ENCODE data around the gene AGER. TPM values are rescaled to one million over a fixed set of nuclear protein-coding genes. Genes with fewer than 3 reads are reported as not detected.
A peak's percentile ranks its signal among the peaks of the same experiment; 100 is the strongest.

Gene AGER
- polyA plus RNA-seq, 1 donor from 2014 or later = 7.2 TPM

DNA sequence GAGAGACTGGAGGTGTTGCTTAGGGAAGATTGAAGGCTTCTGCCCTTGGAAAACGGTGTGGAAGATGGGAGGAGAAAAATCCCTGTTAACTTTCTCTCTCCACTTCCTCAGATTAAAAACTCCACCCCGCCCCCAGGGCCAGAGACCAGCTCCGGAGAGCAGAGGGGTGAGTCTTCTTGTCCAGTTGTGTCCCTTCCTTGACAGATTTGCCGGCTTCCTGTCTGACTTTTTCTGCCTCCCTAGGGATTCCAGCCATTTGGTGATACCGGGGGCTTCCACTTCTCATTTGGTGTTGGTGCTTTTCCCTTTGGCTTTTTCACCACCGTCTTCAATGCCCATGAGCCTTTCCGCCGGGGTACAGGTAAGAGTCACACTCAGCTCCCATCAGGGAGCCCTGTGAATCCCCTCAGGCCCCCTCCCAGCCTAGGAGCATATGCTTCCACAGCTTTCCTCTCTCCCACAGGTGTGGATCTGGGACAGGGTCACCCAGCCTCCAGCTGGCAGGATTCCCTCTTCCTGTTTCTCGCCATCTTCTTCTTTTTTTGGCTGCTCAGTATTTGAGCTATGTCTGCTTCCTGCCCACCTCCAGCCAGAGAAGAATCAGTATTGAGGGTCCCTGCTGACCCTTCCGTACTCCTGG, 4.2 kb downstream of the AGER start:
- Histone ChIP-seq H3K27me3 (ENCODE audit: insufficient read depth, low read depth, low read length) (no peaks in the 10 kb centered on the region), H3F3A (ENCODE audit: insufficient read depth, low read length, poor library complexity, severe bottlenecking) (peaks cover 4% of the 10 kb centered on the region), H3K36me3 (ENCODE audit: insufficient read depth, low read length) (no peaks in the 10 kb centered on the region), H3K27ac (ENCODE audit: low read length) (no peak overlapping the region), H3K9me3 (ENCODE audit: low read length) (no peaks in the 10 kb centered on the region), H3K4me3 (ENCODE audit: low read length) (peak overlapping the region; percentile 91), H3K9me2 (ENCODE audit: insufficient read depth, low read length) (no peaks in the 10 kb centered on the region), H3K79me2 (replicated peaks; ENCODE audit: insufficient read depth, low read length) (peaks cover 29% of the 10 kb centered on the region), H4K20me1 (ENCODE audit: insufficient read depth) (no peaks in the 10 kb centered on the region), H2AFZ (ENCODE audit: low read depth, low read length) (no peak overlapping the region), H3K4me2 (ENCODE audit: low read length) (peak overlapping the region; percentile 69), H3K9ac (ENCODE audit: low read length) (peak overlapping the region; percentile 99)
- TF ChIP-seq RAD21 (conservative IDR thresholded peaks at IDR 0.05) (no peak), SMC3 (conservative IDR thresholded peaks at IDR 0.05; ENCODE audit: poor library complexity) (no peak), POLR2AphosphoS5 (IDR thresholded peaks at IDR 0.05) (no peak), REST (IDR thresholded peaks at IDR 0.05; ENCODE audit: borderline replicate concordance) (no peak)

DNA sequence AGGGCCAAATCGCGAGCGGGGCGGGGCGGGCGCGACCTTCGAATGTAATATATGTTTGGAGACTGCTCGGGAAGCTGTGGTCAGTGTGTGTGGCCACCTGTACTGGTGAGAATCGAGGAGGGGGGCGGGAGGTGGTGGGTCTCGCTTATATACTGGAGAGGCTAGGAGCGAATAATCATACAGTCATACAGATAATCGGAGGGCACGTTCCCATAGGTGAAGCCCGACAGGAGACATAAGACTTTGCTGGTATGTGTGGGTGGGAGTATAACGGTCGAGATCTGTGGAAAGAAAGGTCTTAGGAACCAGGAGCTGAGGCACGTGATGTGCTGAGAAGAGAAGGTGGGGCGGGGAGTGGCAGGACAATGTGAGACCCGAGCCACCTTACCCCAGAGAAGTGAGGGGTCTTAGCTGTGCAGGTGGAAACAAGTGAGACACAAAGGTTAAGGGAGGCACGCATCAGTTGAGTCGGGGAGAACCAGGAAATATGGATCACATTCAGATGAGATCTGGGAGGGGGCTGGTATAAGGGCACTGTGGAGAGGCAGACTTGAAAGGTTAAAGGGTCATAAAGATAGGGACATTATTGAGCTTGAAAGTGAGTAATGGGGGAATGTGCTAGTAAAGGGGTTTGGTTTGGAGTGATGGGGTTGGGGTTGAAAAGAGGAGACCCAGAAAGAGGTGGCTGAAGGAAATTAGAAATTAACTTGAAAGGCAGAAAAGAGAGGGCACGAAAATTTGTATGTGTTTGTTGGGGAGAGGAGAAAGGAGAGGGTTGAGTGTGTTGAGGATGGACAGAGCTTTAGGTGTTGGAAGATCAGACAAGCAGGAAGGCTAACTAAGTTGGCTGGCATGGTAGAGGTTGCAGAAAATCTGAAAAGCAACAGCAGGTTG, 5.3 kb downstream of the AGER start:
- Histone ChIP-seq H3K9me3 (ENCODE audit: low read length) (no peaks in the 10 kb centered on the region), H3K9ac (ENCODE audit: low read length) (peak overlapping the region; percentile 99), H4K20me1 (ENCODE audit: insufficient read depth) (no peaks in the 10 kb centered on the region), H3K4me2 (ENCODE audit: low read length) (peak overlapping the region; percentile 69), H3K27me3 (ENCODE audit: insufficient read depth, low read depth, low read length) (no peaks in the 10 kb centered on the region), H3K27ac (ENCODE audit: low read length) (peak overlapping the region; percentile 97), H3F3A (ENCODE audit: insufficient read depth, low read length, poor library complexity, severe bottlenecking) (peaks cover 4% of the 10 kb centered on the region), H3K9me2 (ENCODE audit: insufficient read depth, low read length) (no peaks in the 10 kb centered on the region), H3K4me3 (ENCODE audit: low read length) (peak overlapping the region; percentile 91), H3K79me2 (replicated peaks; ENCODE audit: insufficient read depth, low read length) (peaks cover 40% of the 10 kb centered on the region), H3K36me3 (ENCODE audit: insufficient read depth, low read length) (no peaks in the 10 kb centered on the region), H2AFZ (ENCODE audit: low read depth, low read length) (peak overlapping the region; percentile 67)
- TF ChIP-seq POLR2AphosphoS5 (IDR thresholded peaks at IDR 0.05) (peak; percentile 45), TAF1 (IDR thresholded peaks at IDR 0.05; ENCODE audit: low read depth) (peak; percentile 50), SMC3 (conservative IDR thresholded peaks at IDR 0.05; ENCODE audit: poor library complexity) (peak; percentile 41), CTCF (IDR thresholded peaks at IDR 0.05; ENCODE audit: poor library complexity, severe bottlenecking) (no peak), EZH2 (IDR thresholded peaks at IDR 0.05; ENCODE audit: borderline replicate concordance, insufficient read depth, low read length, poor library complexity, severe bottlenecking) (no peak), MXI1 (conservative IDR thresholded peaks at IDR 0.05; ENCODE audit: poor library complexity, severe bottlenecking) (peak; percentile 61), RAD21 (conservative IDR thresholded peaks at IDR 0.05) (peak; percentile 32), REST (IDR thresholded peaks at IDR 0.05; ENCODE audit: borderline replicate concordance) (peak; percentile 59)

All from neural cell (in vitro differentiated cells).